HG02642 (cell line): ENCODE measurements around the gene NUP42.
"Not testable (repeated sequence)": the region's sequence is repeated elsewhere in the genome, so short reads cannot be mapped to it uniquely, and the experiment has no call there.

Experiments used
- ATAC-seq: cut with Tn5 transposase; IDR thresholded peaks from one replicate; pipeline ENCODE4 v1.9.1; 2021; ENCODE audit warnings: mild to moderate bottlenecking; ENCODE audit not compliant: unreplicated experiment, poor library complexity

The NUP42 gene

DNA sequence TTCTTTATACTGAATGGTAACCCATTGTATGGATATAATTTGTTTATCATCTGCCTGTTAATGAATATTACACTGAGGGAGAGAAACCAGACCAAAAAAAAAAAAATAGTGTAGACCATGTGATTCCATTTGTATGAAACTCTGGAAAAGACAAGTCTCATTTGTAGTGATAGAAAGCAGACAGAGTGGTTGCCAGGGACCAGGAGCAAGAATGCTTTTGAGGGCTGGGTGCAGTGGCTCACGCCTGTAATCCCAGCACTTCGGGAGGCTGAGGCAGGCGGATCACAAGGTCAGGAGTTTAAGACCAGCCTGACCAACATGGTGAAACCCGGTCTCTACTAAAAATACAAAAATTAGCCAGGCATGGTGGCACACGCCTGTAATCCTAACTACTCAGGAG, 15.9 kb downstream of the NUP42 start:
- not testable (repeated sequence) for ATAC-seq

DNA sequence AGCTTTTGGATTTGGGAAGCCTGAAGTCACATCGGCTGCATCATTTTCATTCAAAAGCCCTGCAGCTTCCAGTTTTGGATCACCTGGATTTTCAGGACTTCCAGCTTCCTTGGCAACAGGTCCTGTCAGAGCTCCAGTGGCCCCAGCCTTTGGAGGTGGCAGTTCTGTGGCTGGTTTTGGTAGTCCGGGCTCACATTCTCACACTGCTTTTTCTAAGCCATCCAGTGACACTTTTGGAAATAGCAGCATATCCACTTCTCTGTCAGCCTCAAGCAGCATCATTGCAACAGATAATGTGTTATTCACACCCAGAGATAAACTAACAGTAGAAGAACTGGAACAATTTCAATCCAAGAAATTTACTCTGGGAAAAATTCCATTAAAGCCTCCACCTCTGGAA, 18.5 kb downstream of the NUP42 start:
- ATAC-seq, result no peak

DNA sequence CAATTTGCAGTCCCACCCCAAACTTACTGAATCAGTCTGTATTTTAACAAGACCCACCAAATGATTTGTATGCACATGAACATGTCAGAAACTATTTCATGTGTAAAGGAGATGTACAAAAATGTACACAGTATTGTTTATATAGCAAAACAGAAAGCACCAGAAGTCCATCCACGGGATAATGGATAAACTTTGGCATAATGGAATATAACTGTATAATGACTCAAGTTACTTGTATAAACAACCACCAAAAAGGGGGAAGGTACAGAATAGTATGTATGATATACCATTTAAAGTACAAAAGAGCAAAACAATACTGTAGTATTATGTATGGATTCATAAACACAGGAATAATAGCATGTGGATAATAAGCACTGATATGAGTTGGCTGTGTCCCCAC, 22.4 kb downstream of the NUP42 start:
- no peak for ATAC-seq

DNA sequence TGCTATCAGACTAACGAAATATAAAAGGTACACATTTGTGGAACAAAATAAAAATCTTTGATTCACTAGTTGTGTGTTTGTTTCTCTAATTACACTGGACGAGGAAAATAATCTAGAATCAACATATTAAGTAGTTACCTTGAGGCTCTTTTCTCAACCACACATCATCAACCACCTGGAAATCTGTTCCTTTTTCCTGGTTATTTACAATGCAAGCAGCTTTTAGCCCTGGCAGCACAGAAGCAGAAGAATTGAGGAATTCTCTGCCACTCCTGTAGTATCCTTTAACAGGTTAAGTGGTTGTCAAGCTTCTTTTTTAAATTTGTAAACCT, 23.7 kb downstream of the NUP42 start:
- ATAC-seq, result no peak

DNA sequence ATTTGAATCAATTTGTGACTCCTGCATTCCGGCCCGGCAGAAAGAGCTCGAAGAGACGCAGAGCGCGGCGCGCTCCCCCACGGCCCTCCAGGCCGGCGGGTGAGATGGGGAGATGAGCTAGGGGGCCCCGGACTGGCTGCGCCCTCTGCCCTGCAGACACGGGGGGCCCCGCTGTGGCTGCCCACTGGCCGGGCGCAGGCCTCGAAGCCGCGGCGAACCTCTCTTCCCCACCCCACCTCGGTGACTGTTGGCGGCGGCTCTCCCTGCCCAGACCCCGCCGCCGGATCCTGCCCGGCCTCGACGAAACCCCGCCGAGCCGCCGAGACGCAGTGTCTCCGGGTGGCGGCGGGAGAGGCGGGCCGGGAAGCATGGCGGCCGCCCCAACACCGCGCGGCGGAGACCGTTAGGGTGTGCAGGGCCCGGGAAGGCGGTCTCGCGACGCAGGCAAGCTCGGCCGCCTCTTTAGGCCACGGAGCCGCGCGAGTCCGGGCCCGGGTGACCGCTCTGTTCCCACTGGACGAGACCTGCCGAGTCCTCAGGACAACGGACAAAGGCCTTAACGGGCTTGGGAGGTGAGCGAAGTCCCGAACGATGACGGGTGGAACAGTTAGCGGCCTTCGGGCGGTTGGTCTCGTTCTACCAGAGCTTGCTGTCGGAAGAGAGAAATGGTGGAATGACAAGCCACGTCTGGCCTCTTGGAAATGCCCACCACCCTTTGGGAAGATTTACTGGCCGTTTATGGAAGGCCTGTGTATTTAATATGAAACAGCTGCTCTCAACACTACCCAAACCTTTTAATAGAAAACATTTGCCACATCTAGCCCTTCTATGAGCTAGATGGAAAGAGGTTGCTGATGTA, 24.3 kb downstream of the NUP42 start:
- ATAC-seq, result peak; percentile 50

DNA sequence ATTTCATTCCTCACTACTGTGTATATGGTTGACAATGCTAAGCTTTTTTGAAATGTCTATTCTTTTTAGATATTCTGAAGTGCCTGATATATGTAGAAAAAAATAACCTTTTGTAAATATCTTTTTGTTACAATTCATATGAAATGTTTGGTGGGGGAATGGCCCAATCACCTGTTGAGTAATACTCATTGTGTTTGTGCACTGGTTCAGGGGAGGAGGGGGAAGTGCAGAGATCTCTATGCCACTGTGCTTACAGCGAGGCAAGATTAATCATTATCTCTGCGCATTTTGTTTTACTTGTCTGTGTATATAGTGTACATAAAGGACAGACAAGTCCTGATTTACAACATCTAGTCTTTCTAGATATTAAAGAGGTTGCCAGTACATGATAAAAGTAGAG, 25.2 kb downstream of the NUP42 start:
- ATAC-seq, result no peak

DNA sequence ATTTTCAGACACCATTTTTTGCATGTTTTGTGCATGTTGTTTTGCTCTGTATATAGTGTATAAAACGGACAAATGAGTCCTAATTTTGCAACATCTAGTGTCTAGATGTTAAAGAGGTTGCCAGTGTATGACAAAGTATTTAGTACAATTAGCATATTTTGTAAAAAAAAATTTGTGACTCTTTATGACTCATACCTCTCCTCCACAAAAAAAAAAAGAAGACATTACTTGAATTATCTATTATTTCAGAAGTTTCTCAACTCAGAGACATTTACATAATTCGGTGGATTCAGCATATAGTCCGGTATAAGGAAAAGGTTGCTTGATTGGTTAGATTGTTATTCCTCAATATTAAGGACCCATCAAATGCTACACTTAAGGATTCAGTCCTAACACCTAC, 26.0 kb downstream of the NUP42 start:
- no peak for ATAC-seq

DNA sequence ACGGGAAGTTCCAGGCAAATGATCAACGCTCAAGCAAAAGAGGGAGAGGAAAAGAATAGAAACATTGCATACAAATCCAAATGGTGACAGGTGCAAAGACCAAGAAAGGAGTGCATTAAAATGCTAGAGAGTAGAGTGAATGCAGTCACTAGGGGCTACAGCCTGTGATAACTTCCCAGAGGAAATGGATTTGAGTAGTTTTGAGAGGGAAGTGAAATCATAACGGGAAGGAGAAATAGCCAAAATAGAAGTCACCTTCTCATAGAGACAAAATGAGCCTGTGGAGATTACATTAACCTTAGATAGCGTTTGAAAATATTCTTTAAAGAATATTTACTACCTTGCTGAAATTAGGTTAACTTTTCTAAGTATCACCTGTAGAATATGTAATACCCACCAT, 26.5 kb downstream of the NUP42 start:
- ATAC-seq, result no peak

DNA sequence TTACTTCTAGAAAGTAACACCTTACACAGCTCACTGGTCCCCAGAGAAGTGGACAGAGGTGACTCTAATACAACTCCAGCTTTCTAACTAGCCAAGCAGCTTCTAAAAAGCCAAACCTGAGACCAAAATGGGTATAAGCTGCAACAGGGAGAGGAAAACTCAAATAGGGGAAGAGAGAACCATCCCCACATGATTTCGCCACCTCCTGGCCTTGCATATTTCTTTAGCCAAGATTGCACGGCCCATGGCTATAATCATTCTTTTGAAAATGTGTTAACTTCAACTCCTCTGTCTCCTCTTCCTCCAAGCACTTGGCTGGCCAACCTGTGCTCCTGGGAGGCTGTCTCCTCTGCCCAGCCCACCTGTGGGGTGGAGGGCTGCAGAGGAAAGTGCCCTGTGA, 28.7 kb downstream of the NUP42 start:
- no peak for ATAC-seq

DNA sequence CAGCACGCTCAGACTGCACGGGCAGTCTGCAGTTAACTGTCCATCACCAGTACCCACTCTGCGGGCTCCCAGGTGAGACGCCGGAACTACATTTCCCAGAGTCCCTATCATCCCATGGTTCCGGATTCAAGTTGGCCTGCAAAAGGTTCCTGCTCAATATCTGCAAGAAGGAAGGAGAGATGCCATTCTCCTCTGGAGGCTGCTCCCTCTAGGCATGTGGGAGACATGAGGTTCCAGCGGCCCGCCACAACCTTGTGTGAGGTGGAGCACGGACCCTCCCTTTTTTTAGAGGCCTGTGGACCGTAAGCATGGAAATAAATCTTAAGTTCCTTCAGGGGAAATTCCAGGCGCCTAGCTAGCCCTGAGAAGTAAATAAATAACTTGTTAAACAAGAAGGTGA, 29.7 kb downstream of the NUP42 start:
- no peak for ATAC-seq

DNA sequence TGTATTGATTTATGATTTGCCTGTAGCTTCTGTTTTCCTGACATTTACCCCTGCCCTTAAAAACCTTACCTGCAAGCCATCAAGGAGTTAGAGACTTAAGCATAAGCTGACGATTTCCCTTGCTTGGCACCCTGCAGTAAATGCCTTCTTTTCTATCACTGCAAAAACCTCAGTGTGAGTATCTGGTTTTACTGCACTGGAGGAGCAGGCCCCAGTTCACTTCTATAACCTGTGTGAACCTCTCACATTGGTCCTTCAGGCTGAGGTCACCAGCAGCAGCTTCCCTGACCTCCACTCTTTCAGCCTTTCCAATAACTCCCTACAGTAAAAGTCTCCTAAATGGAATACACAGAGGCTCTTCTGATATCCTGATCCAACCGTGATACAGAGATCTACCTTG, 30.5 kb downstream of the NUP42 start:
- ATAC-seq, result no peak

DNA sequence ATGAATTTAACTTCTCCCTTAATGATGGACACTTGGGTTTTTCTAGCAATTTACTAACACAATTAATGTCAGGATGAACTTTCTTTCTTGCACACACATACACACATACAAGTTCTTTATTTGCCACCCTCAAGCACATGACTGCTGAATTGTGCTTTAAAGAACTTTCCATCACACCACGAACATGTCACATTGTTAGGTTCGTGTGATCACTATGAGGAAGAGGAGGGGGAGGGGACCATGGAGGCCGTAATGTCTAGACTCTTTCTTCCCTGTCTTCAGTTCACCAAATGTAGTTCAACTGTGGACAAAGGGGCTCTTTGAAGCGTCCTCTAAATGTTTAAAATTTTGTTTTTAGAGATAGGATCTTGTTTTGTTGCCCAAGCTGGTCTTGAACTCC, 31.0 kb downstream of the NUP42 start:
- no peak for ATAC-seq

DNA sequence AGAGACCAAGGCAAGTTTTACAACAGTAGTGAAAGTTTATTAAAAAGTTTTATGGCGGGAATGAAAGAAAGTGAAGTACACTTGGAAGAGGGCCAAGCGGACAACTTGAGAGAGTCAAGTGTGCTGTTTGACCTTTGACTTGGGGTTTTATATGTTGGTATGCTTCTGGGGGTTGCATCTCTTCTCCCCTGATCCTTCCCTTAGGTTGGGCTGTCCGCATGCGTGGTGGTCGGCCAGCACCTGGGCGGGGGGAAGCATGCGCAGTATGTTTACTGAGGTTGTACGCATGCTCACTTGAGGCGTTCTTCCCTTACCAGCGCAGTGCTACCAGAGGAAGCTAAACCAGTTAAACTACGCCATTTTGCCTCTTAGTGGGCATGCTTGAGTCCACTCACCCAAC, 31.9 kb downstream of the NUP42 start:
- no peak for ATAC-seq

DNA sequence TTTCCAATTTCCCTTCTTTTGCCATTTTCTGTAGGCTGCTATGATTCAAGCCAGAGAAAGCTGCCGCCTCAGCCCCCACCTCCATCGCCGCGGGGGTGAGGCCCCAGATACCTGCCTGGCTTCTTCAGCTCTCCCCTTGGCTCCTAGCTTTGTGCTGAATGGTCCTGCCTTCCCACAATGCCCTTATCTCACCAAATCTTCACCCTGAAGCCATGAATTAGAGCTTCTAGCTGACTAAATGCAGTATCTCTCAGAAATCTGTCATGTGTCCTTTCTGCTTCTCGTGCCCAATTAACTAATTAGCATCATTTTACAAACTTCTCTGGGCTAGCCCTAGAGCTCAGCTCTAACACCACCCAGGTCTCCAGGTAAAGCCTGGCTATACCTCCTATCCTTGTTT, 32.6 kb downstream of the NUP42 start:
- ATAC-seq, result no peak

DNA sequence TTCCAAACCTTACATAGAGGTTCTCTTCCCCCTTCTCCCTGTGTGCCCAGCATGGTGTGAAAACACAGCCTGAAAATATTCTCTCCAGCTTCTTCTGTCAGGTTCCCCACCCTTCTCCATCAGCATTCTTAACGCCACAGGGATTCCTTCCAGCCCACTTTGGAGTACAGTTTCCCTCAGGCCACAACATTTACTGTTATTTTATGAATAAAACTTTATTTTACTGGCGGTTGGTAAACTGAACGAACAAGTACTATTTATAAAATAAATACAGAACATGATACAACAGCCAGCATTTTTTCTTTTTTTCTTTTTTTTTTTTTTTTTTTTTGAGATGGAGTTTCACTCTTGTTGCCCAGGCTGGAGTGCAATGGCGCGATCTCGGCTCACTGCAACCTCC, 33.1 kb downstream of the NUP42 start:
- no peak for ATAC-seq

DNA sequence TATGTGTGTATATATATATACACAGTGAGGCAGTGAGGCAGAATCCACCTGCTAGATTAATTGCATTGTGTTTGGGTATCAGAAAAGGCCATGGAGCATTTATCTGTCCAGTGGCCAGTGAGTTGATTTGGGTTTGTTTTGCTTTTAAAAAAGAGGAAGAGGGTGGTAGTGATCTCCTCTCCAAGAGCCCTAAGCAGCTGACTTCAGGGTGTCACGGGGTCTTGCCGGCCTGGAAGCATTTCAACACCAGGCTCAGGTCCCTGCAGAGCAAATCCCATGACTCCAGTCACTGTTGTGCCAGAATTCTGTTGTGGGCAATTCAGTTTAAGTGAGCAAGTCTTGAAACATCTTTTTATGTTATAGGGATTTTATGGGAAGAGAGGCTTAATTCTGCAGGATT, 34.2 kb downstream of the NUP42 start:
- ATAC-seq, result no peak

DNA sequence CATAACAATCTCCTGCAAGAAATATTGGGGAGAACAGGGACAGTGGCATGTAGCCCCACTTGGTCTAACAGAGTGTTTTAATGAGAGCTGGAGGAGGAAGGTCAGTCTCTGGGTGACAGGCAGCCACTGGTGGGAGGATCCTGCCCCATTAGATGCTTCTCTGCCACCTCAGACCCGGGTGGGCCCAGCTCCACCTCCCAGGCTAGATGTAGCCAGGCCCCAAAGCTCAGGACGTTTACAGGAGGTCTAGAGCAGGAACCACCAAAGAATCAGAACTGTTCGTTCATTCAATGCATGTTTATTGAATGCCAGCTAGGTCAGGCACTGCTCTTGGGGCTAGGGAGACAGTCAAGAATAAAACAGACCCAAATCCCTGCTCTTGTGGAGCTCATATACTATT, 36.3 kb downstream of the NUP42 start:
- ATAC-seq, result no peak

DNA sequence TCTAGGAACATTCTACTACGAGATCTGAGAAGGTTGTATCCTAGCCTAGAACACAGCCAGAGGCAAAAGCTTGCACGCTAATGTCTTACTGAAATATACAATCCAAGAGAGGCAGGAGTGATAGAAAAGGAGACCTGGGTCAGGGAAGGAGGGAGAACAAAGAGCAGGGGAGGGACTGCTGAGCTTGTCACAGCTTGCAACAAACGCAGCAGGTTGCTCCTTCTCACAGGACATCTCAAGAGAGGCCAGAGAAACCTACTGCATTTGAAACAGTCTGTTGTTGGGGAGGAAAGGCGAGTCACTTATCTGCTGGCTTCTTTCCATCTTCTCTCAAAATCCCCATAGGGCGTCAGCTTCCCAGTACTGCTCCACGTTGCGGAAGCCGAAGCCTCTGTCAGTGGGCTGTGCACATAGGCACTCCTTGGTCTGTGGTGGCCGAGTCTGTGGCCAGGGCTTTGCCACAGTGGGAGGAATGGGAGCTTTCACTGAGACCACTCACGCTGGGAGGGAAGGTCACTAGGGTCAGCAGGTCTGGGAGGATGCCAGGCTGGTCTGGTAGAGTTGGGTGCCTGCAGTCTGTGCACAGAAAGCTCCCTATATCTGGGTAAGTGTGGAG, 39.0 kb downstream of the NUP42 start:
- ATAC-seq, result no peak

DNA sequence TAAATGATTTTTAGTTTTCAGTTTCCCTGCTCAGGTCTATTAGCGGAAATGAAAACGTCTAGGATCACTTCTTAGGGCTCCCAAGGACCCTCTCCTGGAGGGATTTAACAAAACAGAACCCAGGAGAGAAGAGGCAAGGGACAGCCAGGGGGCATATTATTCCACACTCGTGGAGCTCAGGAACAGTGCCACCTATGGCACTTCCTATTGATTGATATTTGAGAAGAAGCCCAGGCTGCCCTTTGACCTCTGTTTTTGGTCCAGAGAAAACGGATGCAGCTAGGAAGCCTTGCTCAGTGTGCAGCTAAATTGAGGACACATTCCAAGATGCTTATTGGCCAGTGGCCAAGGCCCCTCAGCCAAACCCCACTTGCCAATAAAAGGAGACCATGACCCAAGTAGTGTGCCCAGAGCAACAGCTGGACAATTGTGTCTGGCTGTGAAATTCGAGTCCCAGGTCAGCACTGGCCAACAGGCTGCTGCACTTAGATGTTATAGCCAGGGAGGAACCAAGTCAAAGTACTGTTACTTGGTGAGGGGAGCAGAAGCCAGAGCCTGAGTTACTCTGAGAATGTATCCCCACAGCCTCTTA, 40.7 kb downstream of the NUP42 start:
- no peak for ATAC-seq

DNA sequence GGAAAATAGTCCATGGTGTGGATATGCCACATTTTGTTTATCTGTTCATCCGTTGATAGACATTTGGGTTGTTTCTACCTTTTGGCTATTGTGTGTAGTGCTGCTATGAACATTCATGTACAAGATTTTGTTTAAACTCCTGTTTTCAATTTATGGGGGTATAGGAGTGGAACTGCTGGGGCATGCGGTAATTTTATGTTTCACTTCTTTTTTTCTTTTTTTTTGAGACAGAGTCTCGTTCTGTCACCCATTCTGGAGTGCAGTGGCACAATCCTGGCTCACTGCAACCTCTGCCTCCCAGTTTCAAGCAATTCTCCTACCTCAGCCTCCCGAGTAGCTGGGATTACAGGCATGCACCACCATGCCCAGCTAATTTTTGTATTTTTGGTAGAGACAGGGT, 42.5 kb downstream of the NUP42 start:
- not testable (repeated sequence) for ATAC-seq

DNA sequence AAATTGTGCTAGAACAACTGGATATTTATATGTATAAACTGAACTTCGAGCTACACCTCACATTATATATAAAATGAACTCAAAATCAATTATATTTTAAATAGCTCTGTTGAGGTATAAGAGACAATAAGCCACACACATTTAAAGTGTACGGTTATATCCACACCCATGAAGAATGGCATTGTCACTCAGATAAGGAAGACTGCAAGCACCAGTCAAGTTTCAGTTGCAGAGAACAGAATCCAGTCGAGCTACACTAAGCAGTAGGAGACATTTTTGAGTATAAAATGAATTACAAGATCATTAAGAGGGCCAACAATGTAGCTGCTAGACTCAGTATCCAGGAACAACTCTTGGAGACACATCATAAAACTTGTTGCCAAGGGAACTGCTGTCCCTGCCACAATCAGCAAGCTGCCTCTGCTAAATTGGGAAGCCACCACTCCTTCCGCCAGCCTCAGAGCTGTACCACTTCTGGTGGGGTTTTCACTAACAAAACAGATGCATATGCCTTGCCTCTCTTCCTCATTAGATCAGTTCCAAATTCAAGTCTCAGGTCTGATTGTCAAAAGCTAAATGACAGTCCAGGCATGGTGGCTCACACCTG, 45.1 kb downstream of the NUP42 start:
- ATAC-seq, result no peak
